ENCODE data around the gene PIP5K1C. TPM values are rescaled to one million over a fixed set of nuclear protein-coding genes. Genes with fewer than 3 reads are reported as not detected.
A peak's percentile ranks its signal among the peaks of the same experiment; 100 is the strongest.

Gene PIP5K1C
- total RNA-seq, 4 donors from 2014 or later, result 12.0 to 25.3 (median 15.2) TPM

GRCh38 chr19:3725640-3726310, 25.5 kb upstream of the PIP5K1C start:
- WGBS, 2 donors, result 47 to 48% methylated on average over 6 to 7 of the region's 14 CpGs
- TF ChIP-seq, protein P1, sequence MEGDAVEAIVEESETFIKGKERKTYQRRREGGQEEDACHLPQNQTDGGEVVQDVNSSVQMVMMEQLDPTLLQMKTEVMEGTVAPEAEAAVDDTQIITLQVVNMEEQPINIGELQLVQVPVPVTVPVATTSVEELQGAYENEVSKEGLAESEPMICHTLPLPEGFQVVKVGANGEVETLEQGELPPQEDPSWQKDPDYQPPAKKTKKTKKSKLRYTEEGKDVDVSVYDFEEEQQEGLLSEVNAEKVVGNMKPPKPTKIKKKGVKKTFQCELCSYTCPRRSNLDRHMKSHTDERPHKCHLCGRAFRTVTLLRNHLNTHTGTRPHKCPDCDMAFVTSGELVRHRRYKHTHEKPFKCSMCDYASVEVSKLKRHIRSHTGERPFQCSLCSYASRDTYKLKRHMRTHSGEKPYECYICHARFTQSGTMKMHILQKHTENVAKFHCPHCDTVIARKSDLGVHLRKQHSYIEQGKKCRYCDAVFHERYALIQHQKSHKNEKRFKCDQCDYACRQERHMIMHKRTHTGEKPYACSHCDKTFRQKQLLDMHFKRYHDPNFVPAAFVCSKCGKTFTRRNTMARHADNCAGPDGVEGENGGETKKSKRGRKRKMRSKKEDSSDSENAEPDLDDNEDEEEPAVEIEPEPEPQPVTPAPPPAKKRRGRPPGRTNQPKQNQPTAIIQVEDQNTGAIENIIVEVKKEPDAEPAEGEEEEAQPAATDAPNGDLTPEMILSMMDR (IDR thresholded peaks at IDR 0.05), result no peak
- TF ChIP-seq POLR2A (IDR thresholded peaks at IDR 0.05), result no peak

GRCh38 chr19:3725121-3725520, 24.9 kb upstream of the PIP5K1C start:
- intact Hi-C loops (cut with DNase I), result no loop called here
- TF ChIP-seq, protein P1 (IDR thresholded peaks at IDR 0.05), result no peak
- no peak for TF ChIP-seq POLR2A (IDR thresholded peaks at IDR 0.05)
- H3K27me3 ChIP-seq, result peaks cover 4 to 40% (median 13%) of the 10 kb centered on the region in 4 donors
- no peak overlapping the region for H3K27ac ChIP-seq
- H3K4me1 ChIP-seq, result peaks cover 14 to 53% (median 21%) of the 10 kb centered on the region in 3 donors
- peaks cover 0 to 5% (median 0%) of the 10 kb centered on the region in 3 donors for H3K36me3 ChIP-seq
- no peak overlapping the region for H3K4me3 ChIP-seq
- DNase-seq, result no peak
- H3K9me3 ChIP-seq, result no peaks in the 10 kb centered on the region
- WGBS, 2 donors, result 47% methylated on average over 3 of the region's 3 CpGs

More at GRCh38 chr19:3725640-3726310, 25.5 kb upstream of the PIP5K1C start:
- no peak for DNase-seq
- H3K27ac ChIP-seq, result no peak overlapping the region
- H3K9me3 ChIP-seq, result no peaks in the 10 kb centered on the region
- H3K4me3 ChIP-seq, result no peak overlapping the region
- H3K4me1 ChIP-seq, result peaks cover 14 to 47% (median 15%) of the 10 kb centered on the region in 3 donors
- peaks cover 0 to 10% (median 0%) of the 10 kb centered on the region in 3 donors for H3K36me3 ChIP-seq
- H3K27me3 ChIP-seq, result peaks cover 4 to 33% (median 13%) of the 10 kb centered on the region in 4 donors
- intact Hi-C loops (cut with DNase I), result no loop called here

DNA sequence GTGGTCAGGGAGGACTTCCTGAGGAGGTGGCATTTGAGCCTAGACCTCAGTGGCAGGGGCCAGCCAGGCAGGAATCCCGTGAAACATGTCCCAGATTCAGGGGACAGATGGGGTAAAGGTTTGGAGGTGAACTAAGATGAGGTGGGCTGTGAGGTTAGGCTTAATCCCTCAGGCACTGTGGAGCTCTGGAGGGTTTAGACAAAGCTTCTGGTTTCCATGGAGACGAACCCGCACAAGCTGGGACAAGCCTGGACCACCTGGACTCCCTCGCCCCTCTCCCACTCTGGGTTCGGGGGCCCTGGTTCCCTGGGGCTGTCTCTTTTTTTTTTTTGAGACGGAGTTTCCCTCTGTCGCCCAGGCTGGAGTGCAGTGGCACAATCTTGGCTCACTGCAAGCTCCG, 23.6 kb upstream of the PIP5K1C start:
- Histone ChIP-seq H3K27ac (no peak overlapping the region), H3K27me3 (peaks cover 4 to 52% (median 14%) of the 10 kb centered on the region in 4 donors), H3K4me1 (peaks cover 17 to 62% (median 21%) of the 10 kb centered on the region in 3 donors), H3K36me3 (no peaks in the 10 kb centered on the region), H3K4me3 (no peak overlapping the region), H3K9me3 (no peaks in the 10 kb centered on the region)
- WGBS, 2 donors, result 33 to 36% methylated on average over 6 to 8 of the region's 8 CpGs
- intact Hi-C loops (cut with DNase I), result no loop called here
- TF ChIP-seq, protein P1 (IDR thresholded peaks at IDR 0.05), result no peak
- TF ChIP-seq POLR2A (IDR thresholded peaks at IDR 0.05), result no peak
- no peak for DNase-seq

DNA sequence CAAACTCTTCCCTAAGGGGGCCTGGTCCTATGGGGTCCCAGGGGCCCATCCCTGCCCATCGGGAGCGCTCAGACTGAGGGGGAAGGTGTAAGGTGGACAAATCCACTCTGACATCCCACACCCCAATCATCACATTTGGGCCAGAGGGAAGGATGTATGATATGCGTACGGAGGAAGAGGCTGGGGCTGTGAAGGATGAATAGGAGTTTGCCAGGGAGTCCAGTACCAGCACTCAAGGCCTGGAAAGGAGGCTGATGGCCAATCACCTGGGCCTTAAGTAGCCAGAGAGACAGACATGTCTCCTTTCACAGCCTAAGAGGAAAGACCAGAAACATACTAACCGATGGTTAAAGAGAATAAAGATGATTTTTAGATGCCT, 22.8 kb upstream of the PIP5K1C start:
- H3K27ac ChIP-seq, result no peak overlapping the region
- H3K4me3 ChIP-seq, result peak overlapping the region in 1 of 4 donors; percentile 63
- DNase-seq, result no peak
- intact Hi-C loops (cut with DNase I), result no loop called here
- no peaks in the 10 kb centered on the region for H3K9me3 ChIP-seq
- TF ChIP-seq POLR2A (IDR thresholded peaks at IDR 0.05), result no peak
- TF ChIP-seq, protein P1 (IDR thresholded peaks at IDR 0.05), result no peak
- H3K36me3 ChIP-seq, result no peaks in the 10 kb centered on the region
- 80 to 85% methylated on average over 3 of the region's 5 CpGs for WGBS, 2 donors
- peaks cover 4 to 57% (median 14%) of the 10 kb centered on the region in 4 donors for H3K27me3 ChIP-seq
- H3K4me1 ChIP-seq, result peaks cover 21 to 70% (median 23%) of the 10 kb centered on the region in 3 donors

DNA sequence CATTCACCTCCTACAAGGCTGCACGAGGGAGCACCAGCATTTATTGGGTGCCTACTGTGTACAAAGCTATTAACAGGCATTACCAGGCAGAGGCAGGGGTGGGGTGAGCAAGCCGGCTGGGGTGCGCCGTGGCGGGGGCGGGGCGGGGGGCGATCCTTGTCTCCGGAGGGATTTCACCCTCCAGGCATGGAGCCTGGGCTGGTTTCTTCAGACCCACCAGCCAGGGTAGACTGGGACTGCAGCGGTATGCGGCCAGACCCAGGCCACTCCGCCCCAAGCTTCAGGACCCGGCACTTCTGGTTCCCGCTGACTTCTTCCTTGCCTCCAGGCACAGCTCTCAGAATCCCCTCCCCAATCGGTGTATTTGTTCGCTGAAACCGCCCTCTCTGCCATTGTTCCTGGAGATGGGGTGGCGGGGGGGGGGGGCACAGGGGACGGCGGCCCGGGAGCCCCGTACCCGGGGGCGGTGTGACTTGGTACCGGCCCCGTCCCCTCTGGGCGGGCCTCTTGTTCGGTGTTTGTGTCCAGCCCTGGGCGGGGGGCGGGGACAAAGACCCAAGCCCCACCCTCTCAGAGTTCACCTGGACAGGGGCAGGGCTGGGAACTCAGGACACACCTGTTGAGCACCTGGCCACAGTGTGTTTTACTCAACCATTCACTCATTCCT, 22.3 kb upstream of the PIP5K1C start:
- Histone ChIP-seq H3K4me3 (peak overlapping the region; percentile 28 to 63 (median 44)), H3K4me1 (peaks cover 21 to 75% (median 23%) of the 10 kb centered on the region in 3 donors), H3K36me3 (no peaks in the 10 kb centered on the region), H3K9me3 (no peaks in the 10 kb centered on the region), H3K27ac (peak overlapping the region; percentile 21 to 57 (median 40)), H3K27me3 (peaks cover 4 to 57% (median 14%) of the 10 kb centered on the region in 4 donors)
- WGBS, 2 donors, result 0 to 5% methylated on average over 4 to 10 of the region's 30 CpGs
- TF ChIP-seq, protein P1 (IDR thresholded peaks at IDR 0.05), result no peak
- TF ChIP-seq POLR2A (IDR thresholded peaks at IDR 0.05), result no peak
- DNase-seq, result no peak
- intact Hi-C loops (cut with DNase I), result no loop called here

Measured in esophagus squamous epithelium (tissue), 5 donors.